ACC112 (cell line): Measurements from ENCODE around the gene OSBPL10.

Source experiments
- H2AFZ ChIP-seq: fragments of 200-600 bp; sonication (generic); one replicate; pipeline ENCODE4 v1.6.0; 2017; ENCODE audit warnings: antibody characterized with exemption, low read length; ENCODE audit not compliant: unreplicated experiment
- H3K27ac ChIP-seq: fragments of 200-600 bp; sonication (generic); 2 replicates; pipeline ENCODE4 v1.5.1; 2014; ENCODE audit warnings: low read depth, mild to moderate bottlenecking, antibody characterized with exemption, low read length, moderate library complexity
- H3K27me3 ChIP-seq: fragments of 200-600 bp; sonication (generic); 2 replicates; pipeline ENCODE4 v1.6.1; 2014; ENCODE audit warnings: mild to moderate bottlenecking, antibody characterized with exemption, low read length, moderate library complexity, mixed read lengths; ENCODE audit not compliant: insufficient read depth
- H3K36me3 ChIP-seq: fragments of 200-600 bp; sonication (generic); 2 replicates; pipeline ENCODE4 v1.6.1; 2016; ENCODE audit warnings: mild to moderate bottlenecking, antibody characterized with exemption, low read length, moderate library complexity, mixed read lengths; ENCODE audit not compliant: insufficient read depth
- H3K4me1 ChIP-seq: fragments of 200-600 bp; sonication (generic); one replicate; pipeline ENCODE4 v1.6.1; 2016; ENCODE audit warnings: low read length, mixed read lengths; ENCODE audit not compliant: insufficient read depth, unreplicated experiment, control insufficient read depth
- H3K4me3 ChIP-seq: fragments of 200-600 bp; sonication (generic); 2 replicates; pipeline ENCODE4 v1.5.1; 2014; ENCODE audit warnings: mild to moderate bottlenecking, low read depth, low read length
- H3K79me2 ChIP-seq: fragments of 200-600 bp; sonication (generic); one replicate; pipeline ENCODE4 v1.6.0; 2016; ENCODE audit warnings: low read length; ENCODE audit not compliant: control insufficient read depth, unreplicated experiment, insufficient read depth

The OSBPL10 gene

DNA sequence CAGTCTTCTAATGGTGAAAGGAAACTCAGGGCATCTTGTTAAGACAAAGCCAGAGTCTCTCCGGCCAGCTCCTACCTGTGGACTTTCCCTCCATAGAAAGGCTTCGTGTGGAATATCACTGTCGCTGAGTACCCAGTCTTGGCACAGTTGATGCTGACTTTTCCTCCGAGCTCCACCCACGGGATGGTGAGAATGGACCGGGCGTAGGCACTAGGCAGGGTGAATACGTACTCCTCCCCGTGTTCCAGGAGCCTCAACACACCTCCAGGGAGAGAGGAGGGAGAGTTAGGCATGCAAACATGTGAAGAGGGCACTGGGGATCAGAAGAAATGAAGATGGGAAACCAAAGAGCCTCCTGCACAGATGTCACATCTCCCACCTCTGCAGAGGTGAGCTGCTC is 310.3 kb downstream of the OSBPL10 start:
- H3K36me3 ChIP-seq = no peaks in the 10 kb centered on the region; the same call in 1 of the 2 replicates
- no peak overlapping the region for H3K4me3 ChIP-seq
- H3K27me3 ChIP-seq = no peaks in the 10 kb centered on the region
- H3K79me2 ChIP-seq = no peaks in the 10 kb centered on the region
- no peaks in the 10 kb centered on the region for H3K4me1 ChIP-seq
- no peak overlapping the region for H2AFZ ChIP-seq
- no peak overlapping the region for H3K27ac ChIP-seq

DNA sequence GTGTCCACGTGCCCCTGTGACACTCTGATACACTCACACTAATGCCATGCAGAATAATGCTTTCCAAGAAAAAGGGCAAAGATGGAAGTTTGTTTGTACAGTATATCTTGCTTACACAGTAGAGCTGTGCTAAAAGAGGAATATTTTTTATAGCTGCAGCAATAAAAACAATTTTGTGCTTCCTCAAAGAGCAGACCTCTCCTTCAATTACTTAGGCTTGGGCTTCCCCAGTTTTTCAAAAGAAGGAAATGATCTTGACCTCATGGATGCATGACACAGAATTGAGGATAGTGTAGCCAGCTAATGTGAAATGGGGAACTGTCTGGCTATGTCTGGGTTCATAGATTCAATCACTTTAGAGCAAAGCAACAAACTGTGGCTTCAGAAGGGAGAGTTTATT is 310.9 kb downstream of the OSBPL10 start:
- no peaks in the 10 kb centered on the region for H3K4me1 ChIP-seq
- H3K4me3 ChIP-seq = no peak overlapping the region
- H2AFZ ChIP-seq = no peak overlapping the region
- H3K79me2 ChIP-seq = no peaks in the 10 kb centered on the region
- H3K27me3 ChIP-seq = no peaks in the 10 kb centered on the region
- H3K36me3 ChIP-seq = no peaks in the 10 kb centered on the region; the same call in 1 of the 2 replicates
- H3K27ac ChIP-seq = no peak overlapping the region

DNA sequence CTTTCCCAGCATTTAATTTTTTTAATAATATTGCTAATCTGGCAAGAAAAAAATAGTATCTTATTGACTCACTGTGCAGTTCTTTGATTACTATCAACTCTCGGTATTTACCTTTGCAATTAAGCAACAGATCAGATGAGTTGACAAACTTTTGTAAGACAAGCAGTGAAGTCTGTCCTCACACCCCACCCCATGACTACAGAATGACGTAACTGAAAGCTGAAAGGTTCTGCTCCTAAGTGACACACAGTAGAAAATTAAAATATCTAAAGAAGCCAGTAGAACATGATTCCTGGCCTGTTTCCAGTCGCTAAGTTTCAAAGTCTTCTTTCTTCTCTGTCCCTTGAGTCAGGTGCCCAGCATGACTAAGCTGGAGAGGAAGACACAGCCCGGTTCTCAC is 312.8 kb downstream of the OSBPL10 start:
- H3K79me2 ChIP-seq = no peaks in the 10 kb centered on the region
- no peak overlapping the region for H2AFZ ChIP-seq
- H3K4me3 ChIP-seq = no peak overlapping the region
- no peaks in the 10 kb centered on the region for H3K4me1 ChIP-seq
- H3K27ac ChIP-seq = no peak overlapping the region
- H3K36me3 ChIP-seq = no peaks in the 10 kb centered on the region; the same call in 1 of the 2 replicates
- no peaks in the 10 kb centered on the region for H3K27me3 ChIP-seq

DNA sequence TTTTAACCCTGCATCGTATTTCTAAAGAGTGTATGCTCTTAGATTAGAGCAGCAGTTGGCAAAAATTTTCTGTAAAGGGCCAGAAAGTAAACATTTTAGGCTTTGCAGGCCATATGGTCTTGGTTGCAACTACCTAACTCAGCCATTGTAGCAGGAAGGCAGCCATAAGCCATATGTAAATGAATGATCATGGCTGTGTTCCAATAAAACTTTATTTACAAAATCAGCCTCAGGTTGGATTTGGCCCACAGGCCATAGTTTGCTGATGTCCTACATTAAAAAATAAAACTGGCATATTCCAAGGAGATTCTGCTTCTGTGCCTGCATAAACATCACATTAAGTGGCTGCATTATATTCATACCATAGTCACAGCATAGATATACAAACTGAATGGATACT is 313.5 kb downstream of the OSBPL10 start:
- no peaks in the 10 kb centered on the region for H3K79me2 ChIP-seq
- H3K36me3 ChIP-seq = no peaks in the 10 kb centered on the region; the same call in 1 of the 2 replicates
- H3K27ac ChIP-seq = no peak overlapping the region
- H3K4me1 ChIP-seq = no peaks in the 10 kb centered on the region
- H2AFZ ChIP-seq = no peak overlapping the region
- H3K27me3 ChIP-seq = no peaks in the 10 kb centered on the region
- H3K4me3 ChIP-seq = no peak overlapping the region

DNA sequence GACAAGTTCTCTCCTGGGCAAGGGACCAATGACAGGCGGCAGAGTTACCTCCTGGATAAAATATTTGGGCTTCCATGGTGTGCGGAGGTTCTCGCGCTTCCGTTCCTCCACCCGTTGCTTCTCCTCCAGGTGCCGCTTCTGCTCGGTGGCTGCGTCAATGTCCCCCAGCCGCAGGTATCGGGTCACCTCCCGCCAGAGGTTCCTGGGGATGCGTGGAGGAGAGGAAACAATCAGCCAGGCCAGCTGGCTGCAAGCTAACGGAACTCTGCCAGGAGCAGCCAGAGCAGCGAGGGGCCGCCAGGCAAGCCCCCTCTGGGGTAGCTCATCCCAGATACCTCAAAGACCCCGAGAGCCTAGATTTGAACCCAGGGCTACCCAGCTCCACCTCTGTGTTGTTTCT is 317.0 kb downstream of the OSBPL10 start:
- Histone ChIP-seq H3K4me3 (no peak overlapping the region), H3K4me1 (no peaks in the 10 kb centered on the region), H3K27me3 (no peaks in the 10 kb centered on the region), H3K36me3 (no peaks in the 10 kb centered on the region; the same call in 1 of the 2 replicates), H2AFZ (no peak overlapping the region), H3K27ac (no peak overlapping the region), H3K79me2 (no peaks in the 10 kb centered on the region)

DNA sequence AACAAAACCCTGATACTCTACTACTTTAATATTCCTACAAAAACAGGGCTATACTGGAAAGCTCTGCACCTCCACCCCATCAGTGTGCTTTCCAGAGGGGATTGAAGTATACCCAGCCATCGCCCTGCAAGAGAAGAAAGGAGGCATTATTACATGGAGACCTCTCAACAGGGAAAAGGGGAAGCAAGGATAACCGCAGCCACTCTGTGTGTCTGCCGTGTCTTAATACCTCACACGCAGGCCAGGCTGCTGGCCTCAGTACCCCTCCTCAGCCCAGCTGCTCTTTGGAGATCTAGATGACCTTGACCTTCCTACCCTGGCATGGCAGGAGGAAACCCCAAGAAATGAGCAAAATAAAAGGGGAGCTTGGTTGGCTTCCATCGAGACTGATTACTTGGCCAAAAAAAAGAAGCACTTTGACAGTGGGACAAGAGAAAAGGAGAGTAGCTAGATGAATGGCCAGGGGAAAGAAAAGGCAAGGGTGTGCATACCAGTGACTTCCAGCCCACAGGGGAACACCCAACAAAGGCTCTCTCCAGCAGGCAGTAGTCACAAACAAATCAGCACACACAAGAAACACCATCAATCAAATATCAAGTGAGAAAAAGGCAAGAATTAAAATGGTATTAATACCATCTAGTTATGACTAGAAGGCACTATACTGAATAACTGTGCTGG is 318.9 kb downstream of the OSBPL10 start:
- Histone ChIP-seq H3K79me2 (no peaks in the 10 kb centered on the region), H3K4me1 (no peaks in the 10 kb centered on the region), H3K27me3 (no peaks in the 10 kb centered on the region), H2AFZ (no peak overlapping the region), H3K27ac (no peak overlapping the region), H3K36me3 (no peaks in the 10 kb centered on the region), H3K4me3 (no peak overlapping the region)

DNA sequence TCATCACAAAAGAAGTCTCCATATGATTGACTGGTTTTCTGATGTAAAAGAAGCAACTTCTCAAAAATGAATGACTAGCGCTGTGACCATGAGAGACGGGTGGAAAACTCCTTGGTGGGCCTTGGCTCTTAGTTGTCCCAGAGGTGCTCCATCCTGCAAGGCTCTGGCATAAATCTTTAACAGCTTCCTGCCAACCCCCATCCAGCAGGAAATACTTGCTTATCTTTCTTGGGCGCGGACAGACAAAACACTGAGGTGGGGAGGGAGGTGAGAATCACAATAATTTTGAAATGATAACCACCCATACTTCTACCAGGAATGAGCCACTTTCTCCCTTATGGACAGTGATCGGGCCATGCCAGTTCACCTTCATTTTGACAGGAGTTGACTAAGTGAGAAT is 319.8 kb downstream of the OSBPL10 start:
- Histone ChIP-seq H3K36me3 (no peaks in the 10 kb centered on the region), H3K4me1 (no peaks in the 10 kb centered on the region), H3K27me3 (no peaks in the 10 kb centered on the region), H3K27ac (no peak overlapping the region), H3K79me2 (no peaks in the 10 kb centered on the region), H2AFZ (no peak overlapping the region), H3K4me3 (no peak overlapping the region)

DNA sequence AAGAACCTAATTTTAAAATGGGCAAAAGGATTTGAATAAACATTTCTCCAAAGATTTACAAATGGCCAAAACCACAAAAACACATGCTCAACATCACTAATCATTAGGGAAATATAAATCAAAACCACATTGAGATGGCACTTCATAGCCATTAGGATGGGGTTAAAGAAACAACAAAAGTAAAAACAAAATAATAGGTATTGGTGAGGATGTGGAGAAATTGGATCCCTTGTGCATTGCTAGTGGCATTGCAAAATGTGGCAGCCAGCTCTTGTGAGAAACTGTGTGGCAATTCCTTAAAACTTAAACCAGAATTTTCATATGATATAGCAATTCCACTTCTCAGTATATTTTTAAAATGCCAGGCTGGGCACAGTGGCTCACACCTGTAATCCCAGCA is 321.8 kb downstream of the OSBPL10 start:
- no peaks in the 10 kb centered on the region for H3K27me3 ChIP-seq
- no peaks in the 10 kb centered on the region for H3K4me1 ChIP-seq
- no peak overlapping the region for H2AFZ ChIP-seq
- H3K36me3 ChIP-seq = 0 out of 2 replicates have a peak, but pooled peaks cover 8% of the 10 kb centered on the region
- no peaks in the 10 kb centered on the region for H3K79me2 ChIP-seq
- H3K4me3 ChIP-seq = no peak overlapping the region
- H3K27ac ChIP-seq = no peak overlapping the region

DNA sequence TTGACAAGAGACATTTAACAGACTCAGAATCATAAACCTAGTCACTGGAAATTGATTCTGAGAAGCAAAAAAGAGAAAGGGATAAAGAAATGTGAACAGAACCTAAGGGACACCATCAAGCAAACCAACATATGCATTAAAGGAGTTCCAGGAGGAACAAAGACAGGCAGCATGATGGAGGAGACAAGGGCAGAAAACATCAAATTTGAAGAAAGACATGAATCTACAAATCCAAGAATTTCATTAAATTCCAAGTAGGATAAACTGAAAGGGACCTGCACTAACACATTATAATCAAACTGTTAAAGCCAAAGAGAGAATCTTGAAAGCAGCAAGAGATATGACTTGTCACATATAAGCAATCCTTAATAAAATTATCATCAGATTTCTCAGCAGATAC is 326.1 kb downstream of the OSBPL10 start:
- H3K79me2 ChIP-seq = no peaks in the 10 kb centered on the region
- H3K27me3 ChIP-seq = no peaks in the 10 kb centered on the region
- no peak overlapping the region for H3K27ac ChIP-seq
- no peak overlapping the region for H2AFZ ChIP-seq
- H3K4me3 ChIP-seq = no peak overlapping the region
- H3K36me3 ChIP-seq = peaks cover 8% of the 10 kb centered on the region; the same call in 1 of the 2 replicates
- no peaks in the 10 kb centered on the region for H3K4me1 ChIP-seq

DNA sequence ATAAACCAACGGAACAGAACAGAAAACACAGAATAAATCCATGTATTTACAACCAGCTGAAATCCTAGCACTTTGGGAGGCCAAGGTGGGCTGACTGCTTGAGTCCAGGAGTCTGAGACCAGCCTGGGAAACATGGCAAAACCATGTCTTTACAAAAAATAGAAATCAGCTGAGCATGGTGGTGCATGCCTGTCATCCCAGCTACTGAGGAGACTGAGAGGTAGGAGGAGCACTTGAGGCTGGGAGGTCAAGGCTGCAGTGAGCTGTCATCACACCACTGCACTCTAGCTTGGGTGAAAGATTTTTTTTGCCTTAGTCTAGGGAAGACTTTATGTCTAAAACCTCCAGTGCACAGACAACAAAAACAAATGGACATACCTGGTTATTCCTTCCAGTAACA is 327.6 kb downstream of the OSBPL10 start:
- Histone ChIP-seq H3K4me1 (no peaks in the 10 kb centered on the region), H3K79me2 (no peaks in the 10 kb centered on the region), H2AFZ (no peak overlapping the region), H3K27me3 (no peaks in the 10 kb centered on the region), H3K36me3 (peaks cover 21% of the 10 kb centered on the region), H3K4me3 (no peak overlapping the region), H3K27ac (no peak overlapping the region)

DNA sequence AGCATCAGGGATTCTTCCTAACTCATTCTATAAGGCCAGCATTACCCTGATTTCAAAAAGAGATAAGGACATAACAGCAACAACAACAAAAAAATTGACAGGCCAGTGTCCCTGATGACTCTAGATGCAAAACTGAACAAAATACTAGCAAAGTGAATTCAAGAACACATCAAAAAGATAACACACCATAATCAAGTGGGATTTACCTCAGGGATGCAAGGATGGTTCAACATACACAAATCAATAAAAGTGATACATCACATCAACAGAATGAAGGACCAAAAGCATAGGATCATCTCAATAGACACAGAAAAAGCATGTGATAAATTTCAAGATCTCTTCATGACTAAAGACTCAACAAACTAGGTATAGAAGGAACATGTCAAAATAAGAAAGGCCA is 328.8 kb downstream of the OSBPL10 start:
- Histone ChIP-seq H3K27ac (no peak overlapping the region), H3K27me3 (no peaks in the 10 kb centered on the region), H3K4me1 (no peaks in the 10 kb centered on the region), H2AFZ (no peak overlapping the region), H3K36me3 (peaks cover 32% of the 10 kb centered on the region), H3K79me2 (no peaks in the 10 kb centered on the region), H3K4me3 (no peak overlapping the region)
